CD14-positive monocyte (primary cell): ENCODE data around the gene FANCI. TPM values are rescaled to one million over a fixed set of nuclear protein-coding genes. Genes with fewer than 3 reads are reported as not detected.

Source experiments
- DNase-seq, 3 donors: peaks; one replicate each; pipeline ENCODE4 v3.0.0-alpha.2; 2011 to 2022
- H2AFZ ChIP-seq: 2 replicates; pipeline ENCODE4 v1.6.0; 2012; ENCODE audit warnings: mild to moderate bottlenecking, low read depth, low read length, inconsistent platforms; ENCODE audit not compliant: insufficient read depth, poor library complexity, severe bottlenecking
- H3K27ac ChIP-seq, 2 donors: 1 replicate in 1 of 2; 2 replicates in 1 of 2; pipeline ENCODE4 v1.5.1; 2012 to 2013; ENCODE audit warnings: low read length in 2 of 2, control low read depth in 1 of 2, inconsistent platforms in 1 of 2, low read depth in 1 of 2, mild to moderate bottlenecking in 1 of 2
- H3K27me3 ChIP-seq, 2 donors: one replicate each; pipeline versions ENCODE4 v1.6.0 to v1.6.1; 2011 to 2013; ENCODE audit warnings: low read length in 2 of 2; ENCODE audit not compliant: control insufficient read depth in 2 of 2, insufficient read depth in 2 of 2
- H3K36me3 ChIP-seq, 2 donors: replicated peaks in 1 of 2; 1 replicate in 1 of 2; 2 replicates in 1 of 2; pipeline versions ENCODE4 v1.5.1 to v1.6.1; 2012 to 2013; ENCODE audit warnings: low read length in 2 of 2, control low read depth in 1 of 2, inconsistent platforms in 1 of 2, mild to moderate bottlenecking in 1 of 2; ENCODE audit not compliant: insufficient read depth in 2 of 2, control insufficient read depth in 1 of 2
- H3K4me1 ChIP-seq, 2 donors: 1 replicate in 1 of 2; 2 replicates in 1 of 2; pipeline versions ENCODE4 v1.5.1 to v1.6.1; 2012 to 2013; ENCODE audit warnings: low read length in 2 of 2, control low read depth in 1 of 2, inconsistent platforms in 1 of 2, mild to moderate bottlenecking in 1 of 2, moderate library complexity in 1 of 2; ENCODE audit not compliant: insufficient read depth in 2 of 2, control insufficient read depth in 1 of 2
- H3K4me2 ChIP-seq: replicated peaks from 2 replicates; pipeline ENCODE3; 2012; ENCODE audit warnings: low read length, moderate library complexity, mild to moderate bottlenecking; ENCODE audit not compliant: poor library complexity, severe bottlenecking; ENCODE audit errors: extremely low read depth
- H3K4me3 ChIP-seq, 3 experiments: fragments of 200-600 bp in 1 of 3; sonication (generic) in 1 of 3; replicated peaks in 1 of 3; 1 replicate in 2 of 3; 2 replicates in 1 of 3; pipeline ENCODE4 v1.5.1; 2011 to 2013; ENCODE audit warnings: low read length in 3 of 3, mild to moderate bottlenecking in 3 of 3, control low read depth in 2 of 3, low read depth in 2 of 3, inconsistent platforms in 1 of 3, moderate library complexity in 1 of 3
- H3K79me2 ChIP-seq: 2 replicates; pipeline ENCODE4 v1.6.0; 2012; ENCODE audit warnings: mild to moderate bottlenecking, control low read depth, inconsistent platforms, low read length, moderate library complexity; ENCODE audit not compliant: insufficient read depth
- H3K9ac ChIP-seq: 2 replicates; pipeline ENCODE4 v1.6.0; 2017; ENCODE audit warnings: low read length, mild to moderate bottlenecking; ENCODE audit not compliant: insufficient read depth, poor library complexity, severe bottlenecking
- H3K9me3 ChIP-seq, 2 donors: replicated peaks in 1 of 2; 1 replicate in 1 of 2; 2 replicates in 1 of 2; pipeline versions ENCODE4 v1.5.1 to v1.6.1; 2012 to 2013; ENCODE audit warnings: low read length in 2 of 2, control low read depth in 1 of 2; ENCODE audit not compliant: control insufficient read depth in 1 of 2, insufficient read depth in 1 of 2
- H4K20me1 ChIP-seq: 2 replicates; pipeline ENCODE4 v1.6.0; 2012; ENCODE audit warnings: mild to moderate bottlenecking, low read length, control low read depth, moderate library complexity; ENCODE audit not compliant: insufficient read depth
- H3K27ac Mint-ChIP-seq, 7 donors: one replicate each; pipeline ENCODE4 v1.8.0; 2020; ENCODE audit warnings: mild to moderate bottlenecking in 7 of 7, mixed read lengths in 7 of 7, moderate library complexity in 6 of 7, inconsistent platforms in 2 of 7
- H3K27me3 Mint-ChIP-seq, 3 donors: one replicate each; pipeline ENCODE4 v1.8.0; 2021 to 2022; ENCODE audit warnings: low read depth in 3 of 3, mild to moderate bottlenecking in 3 of 3, mixed read lengths in 3 of 3, moderate library complexity in 3 of 3, inconsistent platforms in 1 of 3
- H3K36me3 Mint-ChIP-seq, 2 donors: one replicate each; pipeline ENCODE4 v1.8.0; 2020; ENCODE audit warnings: mixed read lengths in 2 of 2, inconsistent platforms in 1 of 2, mild to moderate bottlenecking in 1 of 2
- H3K4me1 Mint-ChIP-seq: one replicate; pipeline ENCODE4 v1.8.0; 2020; ENCODE audit warnings: mild to moderate bottlenecking, mixed read lengths
- H3K4me3 Mint-ChIP-seq, 2 donors: one replicate each; pipeline ENCODE4 v1.8.0; 2020; ENCODE audit warnings: mild to moderate bottlenecking in 2 of 2, mixed read lengths in 2 of 2, moderate library complexity in 1 of 2
- H3K9me3 Mint-ChIP-seq, 7 donors: one replicate each; pipeline ENCODE4 v1.8.0; 2020 to 2022; ENCODE audit warnings: mixed read lengths in 7 of 7, mild to moderate bottlenecking in 6 of 7, moderate library complexity in 6 of 7, inconsistent platforms in 2 of 7
- WGBS: methylation state at CpG from one replicate; pipeline ENCODE4 v1.1.5; 2013; ENCODE audit warnings: missing lambda C conversion rate; ENCODE audit not compliant: insufficient coverage; 5-methylcytosine and 5-hydroxymethylcytosine counted together
- intact Hi-C, 2 donors: fragments of 100-400 bp; cut with micrococcal nuclease; formaldehyde crosslinking; loops; one replicate each; pipeline versions ENCODE4 v1.15.0 to v1.15.1; 2023
- polyA plus RNA-seq, 3 donors: library from polyadenylated mRNA; depleted of rRNA in 1 of 3; unstranded in 2 of 3; stranded (reverse) in 1 of 3; fragments of 300-500 nt in 2 of 3; fragments of >200 nt in 1 of 3; fragmentation: Illumina TruSeq in 2 of 3; gene quantifications; 1 replicate in 2 of 3; 2 replicates in 1 of 3; pipeline ENCODE4 v1.2.3, GENCODE V29; 2012 to 2021
- TF ChIP-seq, protein P1 (sequence below): fragments of 200-600 bp; IDR thresholded peaks from one replicate; pipeline ENCODE4 v1.8.0; 2022; ENCODE audit warnings: antibody characterized with exemption, mild to moderate bottlenecking

The FANCI gene
- polyA plus RNA-seq, 3 donors, result 1.4 to 2.6 (median 1.5) TPM

DNA sequence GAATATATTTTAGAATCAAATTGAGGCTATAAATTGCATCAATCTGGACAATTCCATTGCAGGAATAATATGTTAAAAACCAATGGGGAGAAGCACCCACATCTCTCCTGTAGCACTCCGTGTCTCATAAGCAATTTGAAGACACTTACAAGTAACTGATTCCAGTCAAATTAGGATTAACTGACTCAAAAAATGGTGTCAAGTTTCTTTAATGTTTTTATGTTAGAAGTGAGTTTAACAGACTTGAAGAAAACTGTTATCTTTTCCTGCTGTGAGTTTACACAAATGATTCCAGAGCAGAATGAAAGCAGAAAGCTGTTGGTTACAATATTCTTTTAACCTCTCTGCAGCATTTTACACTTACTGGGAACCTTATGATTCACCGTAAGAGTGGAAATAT lies 45.6 kb upstream of the FANCI start:
- WGBS, result 100% methylated on average over 1 of the region's 2 CpGs
- Mint-ChIP-seq H3K4me3 (no peak overlapping the region), H3K27ac (no peak overlapping the region), H3K27me3 (no peaks in the 10 kb centered on the region), H3K4me1 (no peaks in the 10 kb centered on the region), H3K36me3 (peaks cover 83 to 94% of the 10 kb centered on the region in 2 donors), H3K9me3 (no peaks in the 10 kb centered on the region)
- Histone ChIP-seq H2AFZ (no peak overlapping the region), H3K9ac (no peak overlapping the region), H3K79me2 (no peaks in the 10 kb centered on the region), H3K27ac (no peak overlapping the region), H3K9me3 (no peaks in the 10 kb centered on the region), H3K4me3 (no peak overlapping the region), H3K4me2 (no peak overlapping the region), H3K27me3 (no peaks in the 10 kb centered on the region), H4K20me1 (no peaks in the 10 kb centered on the region), H3K36me3 (peaks cover 71 to 88% of the 10 kb centered on the region in 2 donors), H3K4me1 (no peaks in the 10 kb centered on the region)
- intact Hi-C loops, result no loop called here
- TF ChIP-seq, protein P1, sequence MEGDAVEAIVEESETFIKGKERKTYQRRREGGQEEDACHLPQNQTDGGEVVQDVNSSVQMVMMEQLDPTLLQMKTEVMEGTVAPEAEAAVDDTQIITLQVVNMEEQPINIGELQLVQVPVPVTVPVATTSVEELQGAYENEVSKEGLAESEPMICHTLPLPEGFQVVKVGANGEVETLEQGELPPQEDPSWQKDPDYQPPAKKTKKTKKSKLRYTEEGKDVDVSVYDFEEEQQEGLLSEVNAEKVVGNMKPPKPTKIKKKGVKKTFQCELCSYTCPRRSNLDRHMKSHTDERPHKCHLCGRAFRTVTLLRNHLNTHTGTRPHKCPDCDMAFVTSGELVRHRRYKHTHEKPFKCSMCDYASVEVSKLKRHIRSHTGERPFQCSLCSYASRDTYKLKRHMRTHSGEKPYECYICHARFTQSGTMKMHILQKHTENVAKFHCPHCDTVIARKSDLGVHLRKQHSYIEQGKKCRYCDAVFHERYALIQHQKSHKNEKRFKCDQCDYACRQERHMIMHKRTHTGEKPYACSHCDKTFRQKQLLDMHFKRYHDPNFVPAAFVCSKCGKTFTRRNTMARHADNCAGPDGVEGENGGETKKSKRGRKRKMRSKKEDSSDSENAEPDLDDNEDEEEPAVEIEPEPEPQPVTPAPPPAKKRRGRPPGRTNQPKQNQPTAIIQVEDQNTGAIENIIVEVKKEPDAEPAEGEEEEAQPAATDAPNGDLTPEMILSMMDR, result no peak
- DNase-seq, result no peak

DNA sequence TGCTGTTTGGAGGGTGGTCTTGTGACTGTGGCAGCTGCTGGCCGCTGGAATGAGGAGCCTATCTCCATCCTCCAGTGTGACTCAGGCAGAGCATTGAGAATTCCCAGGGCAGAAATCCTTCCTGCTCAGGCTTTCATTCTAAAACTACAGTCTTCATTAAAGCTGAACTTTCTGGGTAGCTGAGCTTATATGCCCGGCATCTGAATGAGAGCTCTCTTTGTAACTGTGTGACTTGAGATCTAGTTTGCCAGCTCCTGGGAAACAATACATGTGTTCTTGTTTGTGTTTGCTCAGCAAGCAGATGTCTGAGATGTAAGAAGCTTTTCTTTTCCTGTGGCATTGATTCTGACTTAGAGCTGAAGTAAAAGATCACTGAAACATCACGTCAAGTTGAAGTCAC lies 44.8 kb upstream of the FANCI start:
- Histone ChIP-seq H3K79me2 (no peaks in the 10 kb centered on the region), H3K4me1 (no peaks in the 10 kb centered on the region), H3K9me3 (no peaks in the 10 kb centered on the region), H3K36me3 (peaks cover 65 to 81% of the 10 kb centered on the region in 2 donors), H3K4me2 (no peak overlapping the region), H3K4me3 (no peak overlapping the region), H3K27me3 (no peaks in the 10 kb centered on the region), H3K27ac (no peak overlapping the region), H2AFZ (no peak overlapping the region), H4K20me1 (no peaks in the 10 kb centered on the region), H3K9ac (no peak overlapping the region)
- Mint-ChIP-seq H3K4me1 (no peaks in the 10 kb centered on the region), H3K9me3 (no peaks in the 10 kb centered on the region), H3K4me3 (no peak overlapping the region), H3K36me3 (peaks cover 77 to 87% of the 10 kb centered on the region in 2 donors), H3K27me3 (no peaks in the 10 kb centered on the region), H3K27ac (no peak overlapping the region)
- WGBS, result 100% methylated on average over 3 of the region's 3 CpGs
- TF ChIP-seq, protein P1, result no peak
- intact Hi-C loops, result no loop called here
- no peak for DNase-seq
